Neural cell (in vitro differentiated cells): ENCODE data around the gene STIM1. TPM values are rescaled to one million over a fixed set of nuclear protein-coding genes. Genes with fewer than 3 reads are reported as not detected.
"Not testable (repeated sequence)": the region's sequence is repeated elsewhere in the genome, so short reads cannot be mapped to it uniquely, and the experiment has no call there.

Source experiments
- H2AFZ ChIP-seq: fragments of 200-600, 300-800 bp; sonication (generic), shearing (Covaris generic); 2 replicates; pipeline ENCODE4 v1.6.0; 2014; ENCODE audit warnings: low read depth, mild to moderate bottlenecking, antibody characterized with exemption, low read length, moderate library complexity
- H3F3A ChIP-seq: fragments of 200-600 bp; shearing (Covaris generic); 2 replicates; pipeline ENCODE4 v1.6.1; 2016; ENCODE audit warnings: mild to moderate bottlenecking, moderate library complexity, mixed read lengths, antibody characterized with exemption, low read length; ENCODE audit not compliant: insufficient read depth, poor library complexity, severe bottlenecking
- H3K27ac ChIP-seq: fragments of 200-600, 300-800 bp; sonication (generic), shearing (Covaris generic); 2 replicates; pipeline ENCODE4 v1.5.1; 2014; ENCODE audit warnings: mild to moderate bottlenecking, low read length, moderate library complexity
- H3K27me3 ChIP-seq: fragments of 300-800, 200-600 bp; sonication (generic), shearing (Covaris generic); 2 replicates; pipeline ENCODE4 v1.6.0; 2014; ENCODE audit warnings: mild to moderate bottlenecking, low read depth, low read length, moderate library complexity; ENCODE audit not compliant: insufficient read depth
- H3K36me3 ChIP-seq: fragments of 300-800, 200-600 bp; sonication (generic), shearing (Covaris generic); 2 replicates; pipeline ENCODE4 v1.5.1; 2014; ENCODE audit warnings: mild to moderate bottlenecking, antibody characterized with exemption, low read length, moderate library complexity; ENCODE audit not compliant: insufficient read depth
- H3K4me2 ChIP-seq: fragments of 300-800, 200-600 bp; sonication (generic), shearing (Covaris generic); 2 replicates; pipeline ENCODE4 v1.6.0; 2014; ENCODE audit warnings: mild to moderate bottlenecking, low read length
- H3K4me3 ChIP-seq: fragments of 300-800, 200-600 bp; sonication (generic), shearing (Covaris generic); 2 replicates; pipeline ENCODE4 v1.5.1; 2014; ENCODE audit warnings: mild to moderate bottlenecking, low read length, moderate library complexity
- H3K79me2 ChIP-seq: fragments of 200-600 bp; shearing (Covaris generic); replicated peaks from 2 replicates; pipeline ENCODE4 v1.6.0; 2014; ENCODE audit warnings: mild to moderate bottlenecking, low read length, moderate library complexity; ENCODE audit not compliant: insufficient read depth
- H3K9ac ChIP-seq: fragments of 300-800, 200-600 bp; sonication (generic), shearing (Covaris generic); 2 replicates; pipeline ENCODE4 v1.6.1; 2016; ENCODE audit warnings: mild to moderate bottlenecking, low read length, mixed read lengths
- H3K9me2 ChIP-seq: fragments of 200-600 bp; shearing (Covaris generic); 2 replicates; pipeline ENCODE4 v1.6.1; 2016; ENCODE audit warnings: mild to moderate bottlenecking, low read length, mixed read lengths; ENCODE audit not compliant: insufficient read depth
- H3K9me3 ChIP-seq: fragments of 200-600, 300-800 bp; sonication (generic), shearing (Covaris generic); 2 replicates; pipeline ENCODE4 v1.6.1; 2016; ENCODE audit warnings: mild to moderate bottlenecking, mixed run types, low read length, moderate library complexity, mixed read lengths
- H4K20me1 ChIP-seq: fragments of 200-600 bp; shearing (Covaris generic); 2 replicates; pipeline ENCODE4 v1.6.1; 2016; ENCODE audit warnings: mild to moderate bottlenecking, mixed run types; ENCODE audit not compliant: insufficient read depth
- CTCF ChIP-seq: fragments of 450-650 bp; IDR thresholded peaks from 2 replicates; pipeline ENCODE4 v1.5.1; 2014; ENCODE audit warnings: antibody characterized with exemption, mild to moderate bottlenecking, moderate library complexity; ENCODE audit not compliant: poor library complexity, severe bottlenecking
- EP300 ChIP-seq: fragments of 450-650 bp; conservative IDR thresholded peaks from 2 replicates; pipeline ENCODE4 v1.6.1; 2014; ENCODE audit warnings: antibody characterized with exemption, mild to moderate bottlenecking, moderate library complexity; ENCODE audit not compliant: poor library complexity, severe bottlenecking
- EZH2 ChIP-seq: fragments of 200-600, 300-800 bp; shearing (Covaris generic), sonication (generic); IDR thresholded peaks from 2 replicates; pipeline ENCODE4 v1.6.1; 2014; ENCODE audit warnings: antibody characterized with exemption, low read length, borderline replicate concordance, mild to moderate bottlenecking; ENCODE audit not compliant: insufficient read depth, poor library complexity, severe bottlenecking
- MXI1 ChIP-seq: fragments of 450-650 bp; conservative IDR thresholded peaks from 2 replicates; pipeline ENCODE4 v1.6.1; 2014; ENCODE audit warnings: antibody characterized with exemption, mild to moderate bottlenecking; ENCODE audit not compliant: poor library complexity, severe bottlenecking
- POLR2AphosphoS5 ChIP-seq: IDR thresholded peaks from 2 replicates; pipeline ENCODE4 v1.6.1; 2012
- RAD21 ChIP-seq: fragments of 450-650 bp; conservative IDR thresholded peaks from 2 replicates; pipeline ENCODE4 v1.6.1; 2014; ENCODE audit warnings: antibody characterized with exemption, mild to moderate bottlenecking, moderate library complexity
- SMC3 ChIP-seq: fragments of 450-650 bp; conservative IDR thresholded peaks from 2 replicates; pipeline ENCODE4 v1.6.1; 2014; ENCODE audit warnings: antibody characterized with exemption, mild to moderate bottlenecking, moderate library complexity; ENCODE audit not compliant: poor library complexity
- TAF1 ChIP-seq: IDR thresholded peaks from 2 replicates; pipeline ENCODE4 v1.6.1; 2012; ENCODE audit warnings: low read depth
- polyA plus RNA-seq: library from polyadenylated mRNA; depleted of rRNA; stranded (reverse); fragments of >200 nt; gene quantifications from 2 replicates; pipeline ENCODE4 v1.2.3, GENCODE V29; 2014
- TF ChIP-seq, protein P1 (sequence below): IDR thresholded peaks from 2 replicates; pipeline ENCODE4 v1.6.1; 2012; ENCODE audit warnings: borderline replicate concordance

The STIM1 gene
- polyA plus RNA-seq, 1 donor from 2014 or later = 14.5 TPM

- TF ChIP-seq MXI1 = no peak
- TF ChIP-seq SMC3 = no peak
- no peak for TF ChIP-seq EZH2
- no peak for TF ChIP-seq RAD21
- TF ChIP-seq TAF1 = no peak
- TF ChIP-seq CTCF = no peak
- no peak for TF ChIP-seq POLR2AphosphoS5
- TF ChIP-seq, protein P1, sequence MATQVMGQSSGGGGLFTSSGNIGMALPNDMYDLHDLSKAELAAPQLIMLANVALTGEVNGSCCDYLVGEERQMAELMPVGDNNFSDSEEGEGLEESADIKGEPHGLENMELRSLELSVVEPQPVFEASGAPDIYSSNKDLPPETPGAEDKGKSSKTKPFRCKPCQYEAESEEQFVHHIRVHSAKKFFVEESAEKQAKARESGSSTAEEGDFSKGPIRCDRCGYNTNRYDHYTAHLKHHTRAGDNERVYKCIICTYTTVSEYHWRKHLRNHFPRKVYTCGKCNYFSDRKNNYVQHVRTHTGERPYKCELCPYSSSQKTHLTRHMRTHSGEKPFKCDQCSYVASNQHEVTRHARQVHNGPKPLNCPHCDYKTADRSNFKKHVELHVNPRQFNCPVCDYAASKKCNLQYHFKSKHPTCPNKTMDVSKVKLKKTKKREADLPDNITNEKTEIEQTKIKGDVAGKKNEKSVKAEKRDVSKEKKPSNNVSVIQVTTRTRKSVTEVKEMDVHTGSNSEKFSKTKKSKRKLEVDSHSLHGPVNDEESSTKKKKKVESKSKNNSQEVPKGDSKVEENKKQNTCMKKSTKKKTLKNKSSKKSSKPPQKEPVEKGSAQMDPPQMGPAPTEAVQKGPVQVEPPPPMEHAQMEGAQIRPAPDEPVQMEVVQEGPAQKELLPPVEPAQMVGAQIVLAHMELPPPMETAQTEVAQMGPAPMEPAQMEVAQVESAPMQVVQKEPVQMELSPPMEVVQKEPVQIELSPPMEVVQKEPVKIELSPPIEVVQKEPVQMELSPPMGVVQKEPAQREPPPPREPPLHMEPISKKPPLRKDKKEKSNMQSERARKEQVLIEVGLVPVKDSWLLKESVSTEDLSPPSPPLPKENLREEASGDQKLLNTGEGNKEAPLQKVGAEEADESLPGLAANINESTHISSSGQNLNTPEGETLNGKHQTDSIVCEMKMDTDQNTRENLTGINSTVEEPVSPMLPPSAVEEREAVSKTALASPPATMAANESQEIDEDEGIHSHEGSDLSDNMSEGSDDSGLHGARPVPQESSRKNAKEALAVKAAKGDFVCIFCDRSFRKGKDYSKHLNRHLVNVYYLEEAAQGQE = no peak
- no peak for TF ChIP-seq EP300
- Histone ChIP-seq H3K27ac (no peak overlapping the region), H3K36me3 (no peaks in the 10 kb centered on the region), H3F3A (no peaks in the 10 kb centered on the region), H3K4me2 (no peak overlapping the region), H3K9ac (no peak overlapping the region), H4K20me1 (no peaks in the 10 kb centered on the region), H3K9me3 (no peaks in the 10 kb centered on the region), H3K27me3 (no peaks in the 10 kb centered on the region), H3K4me3 (peak overlapping the region; percentile 91), H3K79me2 (peaks cover 4% of the 10 kb centered on the region), H2AFZ (no peak overlapping the region), H3K9me2 (no peaks in the 10 kb centered on the region)
Measured at GRCh38 chr11:3859373-3859881, 4.0 kb downstream of the STIM1 start.

- TF ChIP-seq CTCF (no peak), POLR2AphosphoS5 (no peak), MXI1 (no peak), RAD21 (no peak), EP300 (no peak), TAF1 (no peak), SMC3 (no peak), EZH2 (no peak)
- TF ChIP-seq, protein P1 = no peak
- H3K9me2 ChIP-seq = no peaks in the 10 kb centered on the region
- H4K20me1 ChIP-seq = no peaks in the 10 kb centered on the region
- no peak overlapping the region for H3K27ac ChIP-seq
- H2AFZ ChIP-seq = no peak overlapping the region
- no peaks in the 10 kb centered on the region for H3K27me3 ChIP-seq
- H3K4me3 ChIP-seq = no peak overlapping the region
- H3K4me2 ChIP-seq = no peak overlapping the region
- no peaks in the 10 kb centered on the region for H3F3A ChIP-seq
- no peaks in the 10 kb centered on the region for H3K36me3 ChIP-seq
- H3K9me3 ChIP-seq = no peaks in the 10 kb centered on the region
- H3K79me2 ChIP-seq = peaks cover 4% of the 10 kb centered on the region
- H3K9ac ChIP-seq = no peak overlapping the region
Measured at GRCh38 chr11:3860375-3860774, 4.9 kb downstream of the STIM1 start.

DNA sequence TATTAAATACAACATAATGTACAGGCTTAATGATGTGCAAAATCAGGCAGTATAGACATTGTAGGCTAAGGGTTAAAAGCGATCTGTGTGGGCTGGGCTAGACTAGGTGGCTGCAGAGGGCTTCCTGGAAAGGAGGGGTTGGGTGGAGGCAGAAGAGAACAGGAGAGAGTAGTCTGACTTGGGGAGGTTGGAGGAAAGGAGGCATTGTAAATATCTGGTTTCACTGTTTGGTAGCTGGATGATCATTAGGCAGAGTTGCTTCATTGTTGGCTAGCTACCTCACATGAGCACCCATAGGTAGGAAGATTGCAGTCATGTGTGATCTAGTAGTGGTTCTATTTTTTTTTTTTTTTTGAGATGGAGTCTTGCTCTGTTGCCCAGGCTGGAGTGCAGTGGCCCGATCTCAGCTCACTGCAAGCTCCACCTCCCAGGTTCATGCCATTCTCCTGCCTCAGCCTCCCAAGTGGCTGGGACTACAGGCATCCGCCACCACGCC lies 5.5 kb downstream of the STIM1 start:
- H4K20me1 ChIP-seq, H3K9me3 ChIP-seq, H3F3A ChIP-seq, H3K27ac ChIP-seq, H2AFZ ChIP-seq, H3K9me2 ChIP-seq, H3K36me3 ChIP-seq, H3K4me2 ChIP-seq, H3K9ac ChIP-seq, H3K27me3 ChIP-seq, H3K79me2 ChIP-seq, H3K4me3 ChIP-seq: not testable (repeated sequence)
